Gastrocnemius medialis (tissue), 4 donors: ENCODE measurements around the gene DZIP3.

Experiments
- POLR2A ChIP-seq, 2 donors: fragments of 450-650 bp; IDR thresholded peaks; one replicate each; pipeline ENCODE4 v1.6.1; 2017; ENCODE audit warnings: antibody characterized with exemption in 2 of 2, mild to moderate bottlenecking in 2 of 2, moderate library complexity in 2 of 2
- TF ChIP-seq, protein P1 (sequence below), 5 experiments: fragments of 450-650 bp in 3 of 5; fragments of 200-600 bp in 2 of 5; sonication (generic) in 2 of 5; IDR thresholded peaks in 4 of 5; conservative IDR thresholded peaks in 1 of 5; 1 replicate in 4 of 5; 2 replicates in 1 of 5; pipeline ENCODE4 v1.5.1; 2016 to 2019; ENCODE audit warnings: antibody characterized with exemption in 5 of 5, mild to moderate bottlenecking in 3 of 5, moderate library complexity in 3 of 5

DNA sequence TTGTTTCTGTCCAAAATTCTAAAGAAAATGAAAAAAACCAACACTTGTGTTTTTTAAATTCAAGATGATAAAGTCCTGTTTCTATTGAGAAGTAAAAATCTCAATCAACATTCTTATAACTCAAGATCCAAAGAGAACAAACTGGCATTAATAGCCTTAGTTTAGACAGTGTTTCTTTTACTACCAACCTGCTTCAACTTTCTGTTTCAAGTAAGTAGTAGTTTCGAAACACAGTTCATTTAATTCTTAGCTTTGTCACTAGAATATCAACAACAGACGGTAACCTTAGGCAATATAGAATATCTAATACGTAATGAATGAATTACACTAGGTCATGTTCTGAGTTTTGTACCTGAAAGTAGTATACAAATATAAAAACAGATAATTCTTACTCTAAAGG lies 24.0 kb upstream of the DZIP3 start:
- TF ChIP-seq, protein P1, sequence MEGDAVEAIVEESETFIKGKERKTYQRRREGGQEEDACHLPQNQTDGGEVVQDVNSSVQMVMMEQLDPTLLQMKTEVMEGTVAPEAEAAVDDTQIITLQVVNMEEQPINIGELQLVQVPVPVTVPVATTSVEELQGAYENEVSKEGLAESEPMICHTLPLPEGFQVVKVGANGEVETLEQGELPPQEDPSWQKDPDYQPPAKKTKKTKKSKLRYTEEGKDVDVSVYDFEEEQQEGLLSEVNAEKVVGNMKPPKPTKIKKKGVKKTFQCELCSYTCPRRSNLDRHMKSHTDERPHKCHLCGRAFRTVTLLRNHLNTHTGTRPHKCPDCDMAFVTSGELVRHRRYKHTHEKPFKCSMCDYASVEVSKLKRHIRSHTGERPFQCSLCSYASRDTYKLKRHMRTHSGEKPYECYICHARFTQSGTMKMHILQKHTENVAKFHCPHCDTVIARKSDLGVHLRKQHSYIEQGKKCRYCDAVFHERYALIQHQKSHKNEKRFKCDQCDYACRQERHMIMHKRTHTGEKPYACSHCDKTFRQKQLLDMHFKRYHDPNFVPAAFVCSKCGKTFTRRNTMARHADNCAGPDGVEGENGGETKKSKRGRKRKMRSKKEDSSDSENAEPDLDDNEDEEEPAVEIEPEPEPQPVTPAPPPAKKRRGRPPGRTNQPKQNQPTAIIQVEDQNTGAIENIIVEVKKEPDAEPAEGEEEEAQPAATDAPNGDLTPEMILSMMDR (IDR thresholded peaks at IDR 0.05 in 4 of 5, conservative IDR thresholded peaks at IDR 0.05 in 1 of 5): no peak
- no peak for TF ChIP-seq POLR2A (IDR thresholded peaks at IDR 0.05)
